HK-2 (cell line): ENCODE results near the gene INVS.
A peak's percentile ranks its signal among the peaks of the same experiment; 100 is the strongest.

Experiments used
- DNase-seq: peaks from one replicate; pipeline ENCODE4 v3.0.0-alpha.2; 2018; ENCODE audit not compliant: unreplicated experiment

Gene INVS

GRCh38 chr9:100277166-100277979 is 178.3 kb downstream of the INVS start:
- DNase-seq: peak; percentile 38

GRCh38 chr9:100281066-100281465 is 182.0 kb downstream of the INVS start:
- no peak for DNase-seq

GRCh38 chr9:100281676-100282387 is 182.8 kb downstream of the INVS start:
- DNase-seq: no peak

- no peak for DNase-seq
Measured at GRCh38 chr9:100282388-100282719, 183.3 kb downstream of the INVS start.

GRCh38 chr9:100284247-100284646 is 185.2 kb downstream of the INVS start:
- no peak for DNase-seq

GRCh38 chr9:100285080-100285479 is 186.0 kb downstream of the INVS start:
- no peak for DNase-seq

GRCh38 chr9:100285601-100286000 is 186.6 kb downstream of the INVS start:
- DNase-seq: no peak

- no peak for DNase-seq
Measured at GRCh38 chr9:100286257-100286656, 187.2 kb downstream of the INVS start.

- no peak for DNase-seq
Measured at GRCh38 chr9:100287186-100287585, 188.1 kb downstream of the INVS start.

GRCh38 chr9:100290714-100291113 is 191.7 kb downstream of the INVS start:
- no peak for DNase-seq

GRCh38 chr9:100292414-100292813 is 193.4 kb downstream of the INVS start:
- DNase-seq: no peak

- no peak for DNase-seq
Measured at GRCh38 chr9:100294341-100294740, 195.3 kb downstream of the INVS start.

- DNase-seq: no peak
Measured at GRCh38 chr9:100294806-100295205, 195.8 kb downstream of the INVS start.

GRCh38 chr9:100295240-100295639 is 196.2 kb downstream of the INVS start:
- DNase-seq: no peak

GRCh38 chr9:100296407-100296806 is 197.4 kb downstream of the INVS start:
- no peak for DNase-seq

- DNase-seq: no peak
Measured at GRCh38 chr9:100298378-100298777, 199.3 kb downstream of the INVS start.

GRCh38 chr9:100303747-100304146 is 204.7 kb downstream of the INVS start:
- no peak for DNase-seq

- DNase-seq: no peak
Measured at GRCh38 chr9:100306283-100306682, 207.2 kb downstream of the INVS start.

GRCh38 chr9:100307080-100307479 is 208.0 kb downstream of the INVS start:
- no peak for DNase-seq

GRCh38 chr9:100308965-100309564 is 210.0 kb downstream of the INVS start:
- DNase-seq: no peak

- no peak for DNase-seq
Measured at GRCh38 chr9:100309992-100310391, 210.9 kb downstream of the INVS start.

- DNase-seq: no peak
Measured at GRCh38 chr9:100315561-100315960, 216.5 kb downstream of the INVS start.

- DNase-seq: no peak
Measured at GRCh38 chr9:100317706-100318105, 218.7 kb downstream of the INVS start.
